DMS53 treated with DMSO at 0.1 percent for 48 hours (cell line): ENCODE measurements around the gene SYNE1.
"Not testable (repeated sequence)": the region's sequence is repeated elsewhere in the genome, so short reads cannot be mapped to it uniquely, and the experiment has no call there.

Experiments used
- DNase-seq: peaks from one replicate; lab custom pipeline; 2025; ENCODE audit not compliant: unreplicated experiment; lab: John Stamatoyannopoulos, UW

SYNE1 gene

DNA sequence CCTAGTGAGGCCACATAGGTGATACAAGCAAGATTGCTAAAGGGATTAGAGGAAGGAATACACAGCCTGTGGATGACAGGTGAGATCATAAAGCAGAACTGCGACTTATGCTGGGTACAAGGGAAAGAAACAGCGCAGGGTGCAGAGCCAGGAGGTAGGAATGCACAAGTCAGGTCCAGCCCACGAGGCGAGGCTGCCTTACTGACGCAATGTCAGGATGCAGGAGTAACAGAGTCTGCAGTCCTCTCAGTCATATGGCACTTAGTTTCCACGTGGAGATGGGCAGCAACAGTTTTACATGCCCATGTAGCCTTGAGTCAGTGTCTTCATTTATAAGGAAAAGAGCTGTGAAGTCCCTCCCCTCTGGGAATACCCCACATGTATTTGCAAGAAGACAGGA lies 210.9 kb downstream of the SYNE1 start:
- DNase-seq = no peak

DNA sequence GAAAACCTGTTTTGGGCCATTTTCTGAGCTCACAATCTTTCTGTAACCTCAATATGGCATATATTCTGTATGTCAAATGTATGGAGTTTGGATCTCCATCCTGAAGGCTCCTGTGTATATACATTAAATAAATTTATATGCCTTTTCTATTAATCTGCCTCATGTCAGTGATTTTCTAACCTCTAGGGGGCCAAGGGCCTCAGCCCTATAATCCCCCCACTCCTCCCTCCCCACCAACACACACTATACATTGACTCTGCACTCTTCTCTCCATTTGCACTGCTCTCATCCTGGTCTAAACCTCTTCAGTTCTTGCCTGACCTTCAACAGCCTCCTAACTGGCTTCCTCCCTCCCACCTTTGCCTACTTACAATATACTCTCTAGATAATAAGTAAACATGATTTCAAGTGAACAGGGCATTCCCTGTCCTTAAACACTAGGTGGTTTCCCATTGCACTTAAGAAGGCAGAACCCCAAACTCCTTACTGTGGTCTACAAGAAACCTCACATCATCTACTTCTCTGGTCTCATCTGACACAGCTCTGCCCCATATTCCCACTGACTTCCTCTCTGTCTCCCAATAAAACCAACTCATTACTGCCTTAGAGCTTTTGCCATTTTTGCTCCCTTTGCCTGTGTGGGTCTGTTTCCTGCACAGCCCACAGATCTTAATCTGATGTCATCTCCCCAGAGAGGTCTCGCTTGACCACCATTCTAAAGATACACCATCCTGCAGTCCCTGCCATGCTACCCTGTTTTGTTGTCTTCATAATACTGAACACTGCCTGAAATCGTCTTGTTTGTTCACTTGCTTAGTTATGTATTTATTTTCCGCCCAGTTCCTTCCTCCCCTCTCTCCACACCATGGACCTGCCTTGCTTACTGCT lies 213.7 kb downstream of the SYNE1 start:
- peak; percentile 19 for DNase-seq

DNA sequence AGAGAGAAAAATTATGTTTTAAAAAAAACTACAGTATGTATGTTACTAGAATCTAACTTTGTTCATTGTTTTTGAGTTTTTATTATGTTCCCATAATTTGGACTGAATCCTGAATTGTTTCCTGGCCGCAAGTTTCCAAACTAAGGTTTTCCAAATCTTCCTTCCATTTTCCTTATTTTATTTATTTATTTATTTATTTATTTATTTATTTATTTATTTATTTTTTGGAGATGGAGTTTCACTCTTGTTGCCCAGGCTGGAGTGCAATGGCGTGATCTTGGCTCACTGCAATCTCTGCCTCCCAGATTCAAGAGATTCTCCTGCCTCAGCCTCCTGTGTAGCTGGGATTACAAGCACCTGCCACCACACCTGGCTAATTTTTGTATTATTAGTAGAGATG lies 215.7 kb downstream of the SYNE1 start:
- DNase-seq = not testable (repeated sequence)

DNA sequence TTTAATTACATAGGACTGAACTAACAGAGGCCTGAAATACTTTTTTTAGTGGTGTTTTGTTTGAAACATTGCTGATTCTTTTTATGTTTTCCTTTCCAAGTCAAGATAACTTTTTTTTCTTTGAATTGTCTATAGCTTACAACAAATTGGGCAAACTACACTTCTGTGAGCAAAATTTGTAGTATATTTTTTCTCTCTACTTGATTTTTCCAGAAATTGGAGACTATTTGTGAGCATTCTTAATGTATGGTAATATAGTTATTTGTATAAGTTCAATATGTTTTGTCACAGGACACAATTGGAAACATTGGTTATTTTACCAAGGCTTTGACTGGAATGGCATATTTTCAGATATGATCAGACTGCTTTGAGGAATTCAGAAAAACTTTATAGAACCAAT lies 216.5 kb downstream of the SYNE1 start:
- DNase-seq = no peak

DNA sequence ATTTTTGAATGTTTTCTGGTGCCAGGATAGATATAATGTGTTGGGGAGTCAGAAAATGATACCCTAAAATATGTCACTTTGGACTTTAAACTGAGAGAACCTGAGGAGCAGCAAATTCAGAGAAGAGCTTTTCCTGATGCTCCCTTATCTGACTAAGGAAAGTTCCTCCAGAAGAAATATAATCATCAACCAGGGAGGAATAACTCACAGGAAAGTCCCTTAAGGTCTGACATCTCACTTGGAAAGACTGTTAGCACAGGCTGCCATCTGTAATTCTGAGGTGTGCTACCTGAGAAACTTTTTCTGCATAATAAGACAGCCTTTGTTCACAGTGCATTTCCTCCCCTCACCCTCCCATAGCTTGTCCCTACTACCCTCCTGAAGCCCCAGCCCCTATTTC lies 218.6 kb downstream of the SYNE1 start:
- no peak for DNase-seq

DNA sequence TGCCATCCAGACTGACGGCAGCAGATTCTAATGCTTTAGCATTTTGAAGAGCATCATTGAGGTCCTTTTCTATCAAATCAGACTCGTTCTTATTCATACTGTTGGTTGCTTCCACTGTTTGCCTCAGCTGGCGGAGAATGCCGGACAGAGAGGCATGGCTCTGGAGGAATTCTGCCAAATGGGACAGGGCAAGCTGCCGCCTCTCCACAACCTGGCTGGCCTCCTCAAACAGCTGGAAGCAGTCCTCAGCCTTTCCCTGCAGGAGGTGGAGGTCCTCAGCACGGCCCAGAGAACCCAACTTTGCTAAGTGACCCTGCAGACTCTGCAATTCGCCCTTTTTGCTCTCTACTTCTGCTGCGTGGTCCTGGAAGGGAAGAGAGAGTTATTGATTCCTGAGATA lies 220.5 kb downstream of the SYNE1 start:
- DNase-seq = no peak

DNA sequence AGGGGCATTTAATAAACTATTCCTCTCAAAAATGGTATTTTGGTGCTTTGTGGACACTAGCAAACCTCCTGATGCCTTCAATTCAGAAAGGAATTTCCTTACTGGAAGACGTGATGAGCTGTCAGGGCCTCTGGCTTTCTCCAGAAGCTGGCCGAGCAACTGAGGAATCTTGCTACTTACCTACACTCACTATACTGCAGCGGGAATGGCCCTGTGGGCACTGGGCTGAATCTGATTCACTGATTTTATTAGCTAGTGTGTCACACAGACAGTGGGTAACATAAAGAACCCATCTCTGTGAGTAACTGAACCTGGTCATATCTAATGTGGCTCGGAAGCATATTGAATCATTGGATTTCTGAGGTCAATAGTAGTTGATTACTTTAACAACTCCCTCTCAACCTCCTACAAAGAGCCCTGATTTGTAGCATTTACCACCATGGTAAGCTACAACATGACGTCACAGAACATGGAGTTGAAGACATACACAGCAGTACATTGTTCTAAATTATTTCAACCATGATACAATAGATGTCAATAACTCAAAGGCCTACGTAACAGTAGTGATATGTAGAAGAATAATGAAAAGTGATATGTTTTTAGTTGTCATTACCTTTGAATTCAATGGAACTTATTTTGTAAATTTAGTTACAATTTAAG lies 232.1 kb downstream of the SYNE1 start:
- DNase-seq = no peak

DNA sequence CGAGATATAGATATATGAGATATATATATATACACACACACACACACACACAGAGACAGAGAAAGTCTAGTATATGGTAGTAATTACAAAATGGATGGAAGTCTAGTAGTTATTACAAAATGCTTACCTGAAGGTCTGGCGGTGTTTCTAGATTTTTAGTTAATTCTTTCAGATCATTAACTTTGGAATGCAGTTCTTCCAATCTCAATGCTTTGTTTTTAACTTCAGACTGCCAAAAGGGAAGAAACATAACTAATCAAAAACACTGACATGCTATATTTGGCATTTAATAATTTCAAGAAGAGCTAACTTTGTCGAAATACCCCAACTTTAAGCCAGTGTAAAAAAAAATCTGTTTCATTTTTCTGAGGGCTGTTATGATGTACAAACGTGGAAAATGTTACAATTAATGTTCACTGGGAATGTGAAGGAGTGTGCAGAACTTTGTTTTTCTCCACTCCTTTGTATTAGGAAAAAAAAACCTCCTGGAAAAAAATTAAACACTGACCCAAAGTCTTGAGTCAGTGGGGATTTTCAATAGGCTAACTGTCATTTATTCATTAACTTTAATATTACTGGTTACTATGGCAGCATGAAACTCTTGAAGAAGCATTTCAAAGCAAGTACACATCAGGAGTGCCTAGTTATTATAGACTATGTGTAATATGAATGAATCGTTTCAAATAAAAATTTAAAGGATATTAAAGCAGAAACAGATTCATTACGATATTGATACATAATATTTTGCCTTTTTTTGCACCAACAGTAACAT lies 232.9 kb downstream of the SYNE1 start:
- DNase-seq = no peak

DNA sequence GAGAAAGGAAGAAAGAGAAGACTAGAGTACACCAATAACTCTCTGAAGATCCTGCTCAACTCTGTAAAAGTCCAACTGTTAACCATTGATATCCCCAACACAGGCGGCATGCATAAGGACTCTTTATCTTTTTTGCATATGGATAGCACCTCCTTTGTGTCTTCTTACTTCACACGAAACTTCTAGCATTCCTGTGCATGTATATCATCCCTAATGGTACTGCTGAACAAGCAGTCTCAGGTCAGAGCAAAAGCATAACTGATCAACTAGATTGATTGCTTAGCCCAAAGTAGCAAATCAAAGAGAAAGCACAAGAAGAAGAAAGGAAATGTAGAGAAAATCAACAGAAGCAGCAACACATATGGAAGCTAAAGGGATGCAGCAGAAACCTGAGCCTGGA lies 234.4 kb downstream of the SYNE1 start:
- no peak for DNase-seq

DNA sequence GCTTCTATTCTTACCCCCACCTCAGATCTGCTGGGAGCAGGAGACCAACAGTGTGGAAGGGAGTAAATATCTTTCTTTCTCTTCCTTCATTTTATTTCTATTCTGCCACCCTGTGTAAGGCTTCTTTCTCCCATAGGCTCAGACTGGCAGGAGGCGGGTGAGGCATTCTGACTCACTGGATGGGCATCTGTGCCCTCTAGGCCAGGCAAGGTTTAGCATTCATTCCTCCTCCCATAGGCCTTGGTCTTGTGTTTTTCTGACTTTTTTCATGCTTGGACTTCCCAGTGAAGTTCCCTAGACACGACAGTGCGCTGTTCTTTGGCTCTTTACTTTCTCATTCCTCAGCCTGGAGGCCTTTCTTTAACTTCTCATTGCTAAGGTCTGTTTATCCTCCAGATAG lies 235.2 kb downstream of the SYNE1 start:
- DNase-seq = no peak

DNA sequence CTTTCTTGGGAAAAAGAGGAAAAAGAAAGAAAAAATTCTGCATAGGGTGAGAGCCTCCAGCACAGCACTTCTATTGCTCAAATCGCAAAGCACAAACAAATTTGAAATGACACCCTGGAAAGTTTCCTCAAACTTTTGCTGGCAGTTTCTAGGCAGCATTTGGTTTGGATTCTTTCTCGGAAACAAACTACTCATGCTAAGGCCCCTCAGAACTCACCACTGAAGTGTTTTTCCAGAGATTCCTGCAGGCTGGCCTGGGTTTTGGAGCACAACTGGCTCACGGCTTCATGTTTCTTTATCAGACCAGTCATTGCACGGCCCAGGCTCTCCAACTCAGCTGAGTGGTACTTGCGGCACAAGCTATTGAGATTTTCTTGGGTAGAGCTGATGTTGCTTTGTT lies 237.8 kb downstream of the SYNE1 start:
- no peak for DNase-seq

DNA sequence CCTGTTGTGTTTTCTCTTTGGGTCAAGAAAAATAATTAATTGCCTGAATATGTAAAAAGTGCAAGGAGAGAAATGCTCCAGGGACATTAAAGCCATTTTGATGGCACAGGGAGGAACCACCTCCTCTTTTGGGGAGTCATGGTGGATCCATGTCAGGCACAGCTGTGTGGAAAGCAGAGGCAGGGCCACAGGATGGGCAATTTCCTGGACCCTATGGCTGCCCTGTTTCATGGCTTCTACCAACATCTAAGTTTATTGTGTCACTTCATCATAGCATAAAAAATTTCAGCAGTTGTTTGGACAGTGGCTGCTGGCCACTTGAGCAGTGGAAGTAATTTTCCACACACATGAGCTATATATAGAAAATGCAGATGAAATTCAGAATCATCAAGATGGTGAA lies 238.2 kb downstream of the SYNE1 start:
- DNase-seq = no peak

DNA sequence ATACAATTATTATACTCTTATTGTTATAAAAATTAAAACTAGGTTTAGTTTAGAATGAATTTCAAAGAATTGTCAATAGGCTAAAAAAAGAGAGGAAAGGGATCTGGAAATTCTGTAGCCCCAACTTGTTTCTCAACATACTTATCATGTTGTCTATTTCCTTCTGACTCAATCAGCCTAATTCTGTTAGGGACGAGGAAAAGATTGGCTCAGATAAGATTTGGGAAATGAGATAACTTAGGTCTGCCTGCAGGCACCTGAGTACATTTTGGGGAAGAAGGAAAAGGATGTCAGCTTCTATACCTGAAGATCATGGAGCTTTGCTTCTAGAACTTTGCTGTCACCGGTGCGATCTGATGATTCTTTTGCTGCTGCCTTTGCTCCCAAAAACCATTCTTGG lies 238.8 kb downstream of the SYNE1 start:
- DNase-seq = no peak

DNA sequence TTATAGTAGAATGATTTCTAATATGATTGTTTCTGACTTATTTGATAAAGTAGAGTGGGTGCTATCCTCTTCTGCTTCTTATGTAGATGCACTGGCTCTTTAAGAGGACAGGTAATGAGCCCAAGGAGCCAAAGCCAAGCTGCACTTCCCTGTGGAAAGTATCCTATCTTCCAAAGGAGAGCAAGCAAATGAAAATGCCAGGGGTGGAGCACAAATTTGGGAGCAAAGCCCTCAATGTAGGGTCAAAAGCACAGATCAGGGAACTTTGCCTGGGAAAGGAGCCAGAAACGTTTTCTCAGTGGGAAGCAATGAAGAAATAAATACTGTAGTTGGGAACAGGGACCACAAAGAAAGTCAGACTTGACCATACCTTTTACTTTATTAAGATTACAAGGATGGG lies 242.9 kb downstream of the SYNE1 start:
- no peak for DNase-seq

DNA sequence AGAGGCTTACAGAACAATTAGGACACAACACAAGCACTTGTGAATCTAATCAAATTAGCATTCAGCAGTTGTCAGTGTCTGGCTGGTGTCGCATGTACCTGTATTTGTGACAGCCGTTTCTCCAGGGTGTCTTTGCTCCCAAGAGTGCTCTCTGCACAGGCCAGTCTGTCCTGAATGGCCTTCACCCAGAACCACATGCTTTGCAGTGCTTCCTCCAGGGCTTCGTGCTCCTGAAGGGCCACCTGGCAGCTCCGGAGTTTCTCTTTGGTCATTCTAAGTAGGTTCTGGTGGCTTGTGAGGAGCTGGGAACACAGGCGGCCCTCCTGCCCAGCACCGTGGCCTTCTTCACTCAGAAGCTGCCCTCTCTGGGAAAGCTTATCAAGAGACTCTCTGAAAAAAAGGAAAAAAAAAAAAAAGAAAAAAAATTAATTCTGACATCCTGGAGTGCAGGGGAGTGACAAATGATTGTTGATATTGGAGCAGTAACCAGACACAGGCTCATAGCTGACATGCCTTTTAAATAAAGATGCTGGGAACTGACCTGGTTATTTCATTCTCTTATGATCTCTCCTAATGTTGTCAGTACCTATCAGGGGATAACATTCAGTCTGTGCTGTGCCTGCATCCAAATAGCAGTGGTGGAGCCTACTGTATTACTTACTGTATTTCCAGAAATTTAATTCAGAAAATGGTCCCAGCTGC lies 245.8 kb downstream of the SYNE1 start:
- DNase-seq = no peak

DNA sequence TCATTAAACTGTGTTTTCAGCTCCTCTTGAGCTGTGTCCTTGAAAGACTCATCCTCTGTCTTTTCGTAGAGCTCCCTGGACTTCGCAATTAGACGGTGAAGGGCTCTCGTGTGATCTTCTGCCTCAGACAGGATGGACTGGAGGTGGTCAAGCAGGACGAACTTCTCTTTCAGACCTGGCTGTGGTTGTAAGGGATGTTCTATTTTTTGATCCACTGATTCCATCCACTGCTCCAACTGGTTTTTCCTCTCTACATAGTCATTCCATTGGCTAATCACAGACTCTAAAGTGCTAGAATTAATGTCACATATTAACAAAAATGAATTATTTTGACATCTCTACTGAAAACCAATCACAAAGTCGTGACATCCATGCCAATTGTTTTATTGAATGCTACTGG lies 250.1 kb downstream of the SYNE1 start:
- DNase-seq = no peak

DNA sequence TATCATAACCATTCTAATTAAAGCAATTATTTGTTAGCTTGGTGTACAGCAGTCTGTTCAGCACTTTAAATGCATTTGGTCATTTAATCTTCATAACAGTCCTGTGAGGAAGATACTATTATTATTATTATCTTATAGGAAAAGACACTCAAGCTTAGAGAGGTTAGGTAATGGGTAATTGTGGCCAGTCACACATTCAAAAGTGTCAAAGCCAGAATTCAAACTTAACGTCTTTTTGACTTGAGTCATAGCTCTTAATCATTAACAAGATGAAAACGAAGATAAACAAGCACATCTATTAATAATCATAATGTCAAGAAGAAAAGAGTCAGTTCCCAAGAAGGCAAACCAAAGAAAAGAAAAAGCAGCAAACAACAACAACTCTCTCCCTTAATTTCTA lies 251.0 kb downstream of the SYNE1 start:
- no peak for DNase-seq

DNA sequence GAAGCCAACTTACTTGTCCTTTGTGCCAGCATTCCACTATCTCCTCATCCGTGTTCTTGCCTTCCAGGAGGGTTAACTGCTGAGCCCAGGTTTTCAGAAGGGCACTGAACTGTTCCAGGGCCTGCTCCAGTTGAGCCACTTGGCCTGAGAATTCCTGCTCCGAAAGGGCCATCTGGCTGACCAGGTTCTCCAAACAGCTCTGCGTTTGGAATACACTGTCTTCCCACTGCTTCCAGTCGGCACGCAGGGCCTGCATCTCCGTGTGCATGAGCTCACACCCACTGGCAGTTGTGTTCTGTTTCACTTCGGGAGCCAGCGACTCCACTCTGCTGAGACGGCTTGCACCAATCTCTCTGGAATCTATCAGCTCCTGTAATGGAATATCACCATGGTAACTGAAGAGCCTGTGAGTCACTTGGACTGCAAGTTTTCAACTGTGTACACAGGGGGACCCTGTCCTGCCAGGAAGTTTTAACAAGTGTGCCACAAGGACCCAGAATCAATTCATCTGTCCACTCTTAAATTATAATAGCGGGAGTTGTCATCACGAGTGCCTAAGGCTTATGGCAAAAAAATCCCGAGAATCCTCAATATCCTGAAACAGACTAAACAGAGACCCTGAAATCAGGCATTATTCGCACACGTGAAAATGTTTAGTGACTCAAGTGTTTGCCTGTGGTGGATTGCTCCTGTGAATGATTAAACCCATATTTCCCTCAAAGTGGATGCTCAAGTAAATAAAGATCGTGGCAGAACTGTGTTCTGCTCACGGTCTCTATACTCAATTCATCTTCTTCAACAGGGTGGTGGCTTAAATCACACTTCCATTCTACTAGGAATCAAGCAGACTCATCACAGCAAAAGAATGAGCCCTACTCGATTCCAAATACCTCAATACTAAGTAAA lies 255.9 kb downstream of the SYNE1 start:
- DNase-seq = peak; percentile 76

DNA sequence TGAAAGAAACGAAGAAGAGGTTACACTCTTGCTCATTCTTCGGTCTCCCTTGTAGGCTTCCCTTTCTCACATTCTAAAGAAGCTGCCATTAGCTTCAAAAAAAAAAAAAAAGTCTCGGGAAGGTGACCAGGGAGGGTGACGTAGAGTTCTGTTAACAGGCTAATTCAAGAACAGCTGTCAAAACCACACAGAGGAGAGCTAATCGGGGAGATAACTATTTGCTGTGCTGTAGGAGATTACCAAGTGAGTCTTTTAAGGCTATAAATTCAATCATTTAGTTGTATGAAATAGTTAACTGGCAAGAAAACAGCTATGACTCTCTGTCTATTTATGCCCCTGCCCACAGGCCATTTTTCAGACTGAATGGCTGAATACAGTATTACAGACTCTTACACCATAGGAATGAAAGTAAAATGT lies 256.8 kb downstream of the SYNE1 start:
- peak; percentile 56 for DNase-seq

DNA sequence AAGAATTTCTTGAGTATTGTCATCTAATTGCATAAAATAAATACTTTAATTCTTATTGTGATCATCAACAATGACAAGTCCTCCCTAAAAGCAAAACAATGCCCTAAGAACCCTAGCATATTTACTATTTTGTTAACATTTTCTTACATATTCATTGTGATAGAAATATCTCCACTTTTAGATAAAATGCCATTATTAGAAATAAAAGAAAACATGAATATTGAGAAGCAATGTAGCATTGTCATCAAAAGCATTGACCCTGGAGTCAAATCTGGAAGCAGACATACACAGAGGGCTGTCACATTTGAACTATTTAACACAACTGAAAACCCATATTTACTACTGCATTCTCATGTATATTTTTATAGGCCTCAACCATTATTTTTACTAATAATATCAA lies 257.7 kb downstream of the SYNE1 start:
- no peak for DNase-seq
